NK-92 (cell line): ENCODE measurements around the gene ANKLE1.

ENCODE experiments used
- DNase-seq: peaks from one replicate; lab custom pipeline; 2025; ENCODE audit not compliant: unreplicated experiment; lab: John Stamatoyannopoulos, UW

Gene ANKLE1, protein sequence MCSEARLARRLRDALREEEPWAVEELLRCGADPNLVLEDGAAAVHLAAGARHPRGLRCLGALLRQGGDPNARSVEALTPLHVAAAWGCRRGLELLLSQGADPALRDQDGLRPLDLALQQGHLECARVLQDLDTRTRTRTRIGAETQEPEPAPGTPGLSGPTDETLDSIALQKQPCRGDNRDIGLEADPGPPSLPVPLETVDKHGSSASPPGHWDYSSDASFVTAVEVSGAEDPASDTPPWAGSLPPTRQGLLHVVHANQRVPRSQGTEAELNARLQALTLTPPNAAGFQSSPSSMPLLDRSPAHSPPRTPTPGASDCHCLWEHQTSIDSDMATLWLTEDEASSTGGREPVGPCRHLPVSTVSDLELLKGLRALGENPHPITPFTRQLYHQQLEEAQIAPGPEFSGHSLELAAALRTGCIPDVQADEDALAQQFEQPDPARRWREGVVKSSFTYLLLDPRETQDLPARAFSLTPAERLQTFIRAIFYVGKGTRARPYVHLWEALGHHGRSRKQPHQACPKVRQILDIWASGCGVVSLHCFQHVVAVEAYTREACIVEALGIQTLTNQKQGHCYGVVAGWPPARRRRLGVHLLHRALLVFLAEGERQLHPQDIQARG

DNA sequence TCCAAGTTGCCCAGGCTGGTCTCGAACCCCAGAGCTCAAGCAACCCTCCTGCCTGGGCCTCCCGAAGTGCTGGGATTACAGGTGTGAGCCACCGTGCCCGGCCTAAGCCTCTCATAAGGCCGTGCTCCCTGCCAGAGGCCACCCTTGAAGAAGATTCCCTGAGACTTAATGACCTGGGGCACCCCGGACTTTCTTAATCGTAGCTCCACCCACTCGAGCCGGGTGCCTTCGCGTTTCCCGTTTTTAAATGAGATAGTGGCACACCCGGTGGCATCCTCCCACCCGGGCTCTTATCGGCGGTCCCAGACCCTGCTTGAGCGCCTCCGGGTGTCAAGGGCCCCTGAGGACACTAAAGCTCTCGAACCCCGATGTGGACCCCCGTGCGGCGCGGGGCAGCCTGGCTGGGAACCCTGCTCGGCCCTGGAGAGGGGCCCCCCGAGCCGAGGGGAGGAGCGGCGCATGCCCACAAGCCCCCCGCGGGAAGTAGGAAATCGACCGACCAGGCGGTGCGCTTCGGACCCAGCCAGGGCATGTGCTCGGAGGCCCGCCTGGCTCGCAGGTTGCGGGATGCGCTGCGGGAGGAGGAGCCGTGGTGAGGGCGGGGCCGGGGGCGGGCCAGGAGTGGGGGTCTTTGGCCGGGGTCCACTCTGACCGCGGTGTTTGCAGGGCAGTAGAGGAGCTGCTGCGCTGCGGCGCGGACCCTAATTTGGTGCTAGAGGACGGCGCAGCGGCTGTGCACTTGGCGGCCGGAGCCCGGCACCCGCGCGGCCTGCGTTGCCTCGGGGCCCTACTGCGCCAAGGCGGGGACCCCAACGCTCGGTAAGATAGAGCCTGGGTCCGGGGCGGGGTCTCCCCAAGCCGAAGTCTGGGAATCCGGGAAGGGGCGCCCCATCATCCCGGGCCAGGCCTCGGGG, at the start of gene ANKLE1:
ANKLE1 (plus strand) TSS at position 511 of the 914 bp plus-strand sequence; CDS start at position 531, 20 bp downstream.
- no peak for DNase-seq

DNA sequence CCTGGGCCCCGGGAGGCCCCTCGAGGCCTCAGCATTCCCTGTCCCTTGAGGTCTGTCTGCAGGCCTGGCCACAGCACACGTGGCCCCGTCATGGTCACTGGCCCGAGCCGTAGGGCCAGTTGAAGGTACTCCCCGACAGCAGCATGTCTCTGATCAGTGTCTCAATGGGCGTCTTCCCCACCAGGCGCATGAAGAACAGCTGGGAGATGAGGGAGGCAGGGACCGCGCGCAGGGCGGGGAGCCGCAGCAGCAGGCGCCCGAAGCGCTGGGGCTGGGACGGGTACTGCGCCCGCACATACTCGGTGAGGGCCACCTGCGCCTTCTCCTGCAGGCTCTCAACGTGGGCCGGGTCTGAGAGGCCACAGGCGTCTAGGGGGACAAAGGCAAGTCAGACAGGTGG, 49.4 kb upstream of the ANKLE1 start:
- no peak for DNase-seq

DNA sequence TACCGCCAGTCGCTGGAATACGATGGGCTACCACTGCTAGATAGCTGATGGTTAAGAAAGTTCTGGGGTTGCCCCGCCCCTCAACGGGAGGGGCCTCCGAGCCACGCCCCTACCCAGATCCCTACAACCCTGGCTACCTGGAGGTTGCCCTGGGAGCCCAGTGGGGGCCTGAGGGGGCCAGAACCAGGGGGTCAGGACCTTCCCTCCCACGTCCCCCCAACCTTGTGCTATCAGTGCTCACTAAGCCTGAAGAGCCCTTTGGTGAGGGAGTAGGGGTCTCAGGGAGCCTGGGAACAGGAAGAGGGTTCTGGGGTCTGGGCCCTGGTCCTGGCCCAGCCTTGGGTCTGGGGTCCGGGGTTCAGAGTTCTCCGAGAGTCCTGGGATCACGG, 46.8 kb upstream of the ANKLE1 start:
- DNase-seq, result no peak

DNA sequence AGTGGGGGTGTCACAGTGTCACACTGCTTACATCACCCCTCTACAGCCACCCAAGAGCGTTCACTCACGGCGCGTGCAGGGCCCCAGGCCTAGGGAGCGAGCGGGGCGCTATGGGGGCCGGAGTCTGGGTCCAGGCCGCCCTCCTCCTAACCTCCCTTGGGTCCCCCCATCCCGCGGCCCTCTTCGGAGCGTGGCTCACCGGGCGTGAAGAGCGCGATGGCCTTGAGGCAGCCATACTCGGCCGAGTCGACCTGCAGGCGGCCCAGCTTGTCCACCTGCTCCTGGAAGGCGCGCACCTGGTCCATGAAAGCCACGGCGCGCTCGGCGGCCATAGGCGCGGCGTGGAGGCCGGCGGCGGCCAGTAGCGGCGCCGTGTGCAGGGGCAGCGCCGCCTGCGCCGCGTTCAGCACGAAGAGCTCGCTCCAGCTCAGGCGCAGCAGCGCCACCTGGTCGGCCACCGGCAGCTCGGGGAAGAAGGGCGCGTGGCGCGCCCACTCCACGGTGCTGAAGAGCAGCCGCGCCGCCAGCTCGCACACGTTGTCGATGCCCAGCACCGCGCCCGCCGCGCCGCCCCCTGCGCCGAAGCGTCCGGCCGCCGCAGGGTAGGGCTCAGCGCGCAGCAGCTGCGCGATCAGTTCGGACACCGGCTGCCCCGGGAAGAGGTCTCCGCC, 46.3 kb upstream of the ANKLE1 start:
- no peak for DNase-seq

DNA sequence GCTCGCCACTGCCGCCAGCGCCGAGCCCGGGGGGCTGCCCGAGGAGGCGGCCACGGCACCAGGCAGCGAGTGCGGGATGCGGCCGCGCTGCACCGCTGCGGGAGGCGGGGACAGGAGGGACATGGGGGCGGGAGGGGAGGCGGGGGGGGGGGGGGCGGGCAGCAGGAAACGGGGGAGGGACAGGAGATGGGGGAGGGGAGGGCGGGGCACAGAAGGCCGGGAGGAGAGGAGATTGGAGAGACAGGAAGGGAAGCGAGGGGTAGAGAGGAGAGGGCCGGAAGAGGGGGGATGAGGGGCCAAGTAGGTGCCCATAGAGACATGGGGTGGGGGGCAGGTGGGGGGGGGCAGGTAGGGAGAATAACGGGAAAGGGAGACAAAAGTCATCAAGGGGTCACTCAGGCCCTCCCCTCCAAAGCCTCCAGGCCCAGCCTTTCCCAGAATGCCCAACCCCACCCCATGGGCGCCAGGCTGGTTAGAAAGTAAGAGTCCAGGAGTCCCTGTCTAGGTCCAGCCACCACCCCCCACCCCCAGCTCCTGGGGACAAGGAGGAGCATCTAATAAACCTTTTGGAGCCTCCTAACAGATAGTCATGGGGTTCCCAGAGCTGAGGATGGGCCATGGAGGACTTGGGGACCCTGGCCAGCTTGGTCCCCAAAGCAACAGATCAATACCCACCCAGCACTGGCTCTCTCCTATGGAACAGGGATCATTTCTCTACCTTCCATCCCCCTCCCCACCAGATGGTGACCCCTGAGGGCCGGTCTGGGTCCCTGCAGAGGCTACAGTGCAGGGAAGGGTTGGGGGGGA, 45.5 kb upstream of the ANKLE1 start:
- DNase-seq, result no peak

DNA sequence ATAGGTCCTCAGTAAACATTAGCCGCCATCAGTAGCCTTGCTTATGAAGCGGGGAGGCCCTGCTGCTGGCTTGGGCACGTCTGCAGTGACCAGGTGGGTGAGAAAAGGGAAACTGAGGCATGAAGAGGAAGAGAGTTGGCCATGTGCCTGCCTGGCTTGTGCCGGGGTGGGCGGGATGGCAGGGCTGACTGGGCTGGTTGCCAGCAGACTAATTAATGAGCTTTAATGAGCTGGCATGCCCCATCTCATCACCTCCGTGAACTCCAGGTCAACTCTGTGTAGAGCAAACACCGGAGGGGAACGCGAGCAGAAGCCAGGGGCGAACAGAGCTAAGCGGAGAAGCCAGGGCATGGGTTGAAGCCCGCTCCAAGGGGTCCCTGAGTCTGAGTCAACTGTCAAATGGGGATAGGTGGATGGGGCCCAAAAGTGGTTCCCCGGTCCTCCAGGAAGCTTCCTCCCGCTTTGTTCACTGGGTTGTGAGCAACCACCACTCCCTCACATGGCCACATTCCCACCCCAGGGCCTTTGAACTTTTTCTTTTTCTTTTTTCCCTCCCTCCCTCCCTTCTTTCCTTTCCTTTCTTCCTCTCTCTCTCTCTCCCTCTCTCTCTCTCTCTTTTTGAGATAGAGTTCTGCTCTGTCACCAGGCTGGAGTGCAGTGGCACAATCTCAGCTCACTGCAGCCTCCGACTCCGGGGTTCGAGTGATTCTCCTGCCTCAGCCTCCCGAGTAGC, 44.7 kb upstream of the ANKLE1 start:
- DNase-seq, result no peak

DNA sequence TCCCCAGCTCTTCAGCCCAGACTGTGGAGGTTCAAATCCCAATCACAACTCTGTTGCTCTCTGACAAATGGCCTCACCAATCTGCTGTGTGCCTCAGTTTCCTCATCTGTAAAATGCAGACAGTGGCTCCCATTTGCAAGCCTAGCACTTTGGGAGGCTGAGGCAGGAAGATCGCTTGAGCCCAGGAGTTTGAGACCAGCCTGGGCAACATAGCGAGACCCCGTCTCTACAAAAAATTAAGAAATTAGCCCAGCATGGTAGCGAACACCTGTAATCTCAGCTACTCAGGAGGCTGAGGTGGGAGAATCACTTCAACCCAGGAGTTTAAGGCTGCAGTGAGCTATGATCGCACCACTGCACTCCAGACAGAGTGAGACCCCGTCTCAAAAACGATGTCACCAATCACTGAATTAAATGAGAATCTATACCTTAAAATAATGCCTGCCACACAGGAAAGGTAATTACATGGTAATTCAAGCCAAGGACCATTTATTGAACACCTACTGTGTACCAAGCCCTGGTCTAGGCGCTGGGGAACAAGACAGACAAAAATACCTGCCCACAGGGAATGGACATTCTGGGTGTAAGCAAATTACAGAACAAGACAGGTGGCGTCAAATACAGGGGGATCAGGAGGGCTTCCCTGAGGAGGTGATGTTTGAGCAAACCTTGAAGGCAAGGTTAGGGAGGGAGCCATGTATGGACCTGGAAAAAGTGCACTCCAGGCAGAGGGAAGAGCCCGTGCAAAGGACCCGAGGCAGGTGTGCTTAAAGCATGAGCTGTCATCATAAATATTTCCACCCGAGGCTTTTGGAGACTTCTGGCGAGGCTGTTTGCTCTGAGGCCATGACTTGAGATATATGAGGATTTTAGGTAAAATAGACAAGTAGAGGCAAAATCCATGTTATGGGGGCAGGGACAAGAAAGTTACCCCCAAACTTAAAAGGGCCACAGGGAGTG, 43.7 kb upstream of the ANKLE1 start:
- DNase-seq, result no peak

DNA sequence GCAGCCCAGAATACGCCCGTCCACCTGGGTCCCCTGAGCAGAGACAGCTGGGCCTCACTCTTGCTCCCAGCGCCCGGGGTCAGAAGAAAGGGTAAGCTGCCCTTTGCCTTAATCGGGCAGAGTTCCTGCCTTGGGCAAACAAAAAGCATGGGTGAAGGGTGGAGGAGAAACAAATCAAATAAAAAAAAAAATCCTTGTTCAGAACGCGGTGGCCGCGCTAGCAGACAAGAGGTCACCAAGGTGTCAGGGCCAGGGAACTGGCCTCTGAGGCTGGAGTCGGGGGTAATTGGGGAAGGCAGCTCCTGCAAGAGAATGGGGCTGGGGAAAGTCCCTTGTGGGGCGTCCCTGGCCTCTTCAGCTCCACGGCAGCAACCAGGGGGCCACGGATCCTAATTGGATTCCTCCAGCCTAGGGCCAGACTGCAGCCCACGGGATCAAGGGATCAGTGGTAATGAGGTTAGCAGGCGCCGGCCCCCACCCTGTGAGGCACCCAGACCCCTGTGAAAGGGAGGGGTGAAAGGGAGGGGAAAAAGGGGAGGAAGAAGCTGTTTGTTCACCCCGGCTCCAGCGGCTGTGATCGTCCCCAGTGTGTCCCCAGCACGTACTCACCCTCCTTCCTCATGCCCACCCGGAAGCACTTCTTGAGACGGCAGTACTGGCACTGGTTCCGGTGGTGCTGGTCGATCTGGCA, 41.5 kb upstream of the ANKLE1 start:
- no peak for DNase-seq

DNA sequence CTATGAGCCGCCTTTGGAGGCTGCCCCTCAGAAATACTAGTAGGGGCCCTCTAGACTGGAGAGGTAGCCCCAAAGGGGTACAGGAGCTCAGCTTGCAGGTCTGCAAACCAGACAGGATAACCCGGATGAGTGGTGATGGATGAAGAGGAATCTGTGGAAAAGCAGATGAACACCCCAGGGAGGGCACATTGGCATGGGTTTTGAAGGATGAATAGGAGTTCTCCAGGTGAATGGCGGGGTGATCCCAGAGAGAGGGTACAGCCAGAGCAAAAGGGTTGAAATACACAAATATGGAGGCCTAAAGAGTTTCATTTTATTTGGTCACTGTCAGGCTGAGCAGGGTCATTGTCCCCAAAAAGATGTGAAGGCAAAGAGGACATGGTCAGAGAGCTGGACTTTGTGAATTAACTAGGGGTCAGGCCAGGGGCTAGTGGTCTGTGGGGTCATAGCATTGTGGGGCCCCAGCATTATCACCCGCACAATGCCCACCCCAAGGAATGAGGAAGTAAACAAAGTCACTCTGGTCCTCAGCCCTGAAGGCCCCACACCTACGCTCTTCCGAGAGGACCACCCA, 40.8 kb upstream of the ANKLE1 start:
- no peak for DNase-seq

DNA sequence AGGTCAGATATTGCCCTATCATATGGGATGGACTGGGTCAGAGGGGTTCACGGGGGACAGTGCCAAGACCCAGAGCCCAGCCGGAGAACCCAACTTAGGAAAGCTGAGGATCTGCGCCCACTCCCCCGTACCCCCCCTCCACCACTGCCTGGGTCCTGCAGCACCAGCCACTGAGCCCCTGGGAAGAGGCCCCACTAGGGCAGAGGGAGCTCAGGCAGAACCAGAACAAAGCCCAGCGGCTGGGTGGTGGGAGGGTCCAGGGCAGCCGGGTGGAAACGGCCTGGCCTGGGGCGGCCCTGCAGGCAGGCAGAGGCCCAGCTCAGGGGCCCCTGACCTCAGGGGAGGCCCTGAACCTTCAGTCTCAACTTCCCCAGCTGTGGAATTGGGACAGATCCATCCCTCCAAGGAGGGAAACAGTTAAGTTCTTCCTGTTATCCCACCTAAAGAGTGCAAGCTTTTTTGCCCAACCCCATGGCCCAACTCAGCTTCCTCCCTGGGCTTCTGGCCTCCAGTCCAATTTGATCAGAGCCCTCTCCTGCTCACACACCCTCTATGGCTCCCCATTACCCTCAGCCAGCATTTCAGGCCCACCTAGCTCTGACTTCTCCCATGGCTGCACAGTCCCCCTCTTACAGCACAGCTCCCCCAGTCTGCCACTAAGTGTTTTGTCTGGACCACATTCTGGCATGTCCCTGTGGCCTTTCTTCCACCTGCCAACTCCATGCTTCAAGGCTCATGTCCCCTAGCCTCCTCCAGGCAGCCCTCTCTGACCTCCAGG, 39.1 kb upstream of the ANKLE1 start:
- no peak for DNase-seq

DNA sequence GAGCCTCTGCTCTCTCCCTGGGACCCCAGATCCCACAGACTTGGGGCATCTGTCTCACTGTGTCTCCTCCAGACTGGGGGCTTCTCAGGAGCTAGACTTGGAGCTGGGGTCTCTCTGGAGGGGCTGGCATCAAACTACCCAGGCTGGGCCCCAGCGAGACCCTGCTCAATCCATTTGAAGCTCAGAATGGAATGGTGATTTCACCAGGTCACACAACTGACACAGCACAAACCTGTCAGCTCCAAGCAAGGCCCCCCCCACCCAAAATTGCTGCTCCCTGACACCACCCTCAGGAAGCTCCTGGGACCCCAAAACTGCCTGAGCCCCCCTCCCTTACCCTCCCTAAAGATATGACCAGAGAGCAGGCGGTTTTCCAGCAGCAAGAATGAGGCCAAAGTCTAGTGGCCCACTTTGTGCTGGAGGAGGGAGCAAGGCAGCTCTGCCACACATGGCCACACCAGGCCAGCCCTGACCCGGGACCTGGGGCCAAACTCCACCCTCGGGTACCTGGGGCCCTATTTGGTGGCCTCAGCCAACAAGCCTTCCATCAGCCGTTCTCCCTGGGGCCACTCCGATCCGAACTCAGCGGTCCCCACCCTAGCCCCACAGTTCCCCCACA, 38.4 kb upstream of the ANKLE1 start:
- no peak for DNase-seq

DNA sequence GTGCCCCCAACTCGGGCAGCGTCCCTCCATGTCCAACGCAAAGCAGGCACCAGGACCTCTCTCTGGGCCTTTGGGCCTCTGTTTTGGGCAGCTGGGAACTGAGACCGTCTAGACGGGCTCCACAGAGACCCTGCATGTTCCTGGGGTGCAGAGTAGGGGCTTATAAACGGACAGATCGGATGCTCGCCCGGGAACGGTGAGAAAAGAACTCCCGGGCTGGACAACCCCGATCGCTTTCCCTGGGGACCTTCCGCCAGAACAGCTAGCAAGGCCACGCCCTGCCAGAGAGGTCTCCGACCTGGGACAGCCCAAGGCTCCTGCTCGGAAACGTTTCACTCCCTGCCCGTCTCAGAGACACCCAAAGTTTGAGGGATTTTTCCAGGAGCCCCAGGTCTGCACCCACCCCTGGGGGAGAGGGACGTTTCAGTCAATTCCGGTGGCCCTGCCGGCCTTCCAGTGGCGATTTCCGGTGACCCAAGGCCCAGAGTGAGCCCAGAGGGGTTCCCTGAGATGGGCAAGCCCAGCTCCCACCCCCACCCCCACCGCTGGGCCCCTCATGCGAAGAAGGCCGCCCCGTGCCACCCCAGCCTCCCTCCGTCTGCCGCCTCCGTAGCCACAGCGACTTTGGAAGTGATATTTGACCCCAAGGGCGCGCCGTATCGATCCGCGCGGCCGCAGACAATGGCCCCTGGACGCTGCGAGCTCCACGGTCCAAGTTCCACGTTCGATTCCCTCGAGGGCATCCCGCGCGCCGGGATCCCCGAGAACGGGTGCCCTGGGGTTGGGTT, 37.7 kb upstream of the ANKLE1 start:
- no peak for DNase-seq

DNA sequence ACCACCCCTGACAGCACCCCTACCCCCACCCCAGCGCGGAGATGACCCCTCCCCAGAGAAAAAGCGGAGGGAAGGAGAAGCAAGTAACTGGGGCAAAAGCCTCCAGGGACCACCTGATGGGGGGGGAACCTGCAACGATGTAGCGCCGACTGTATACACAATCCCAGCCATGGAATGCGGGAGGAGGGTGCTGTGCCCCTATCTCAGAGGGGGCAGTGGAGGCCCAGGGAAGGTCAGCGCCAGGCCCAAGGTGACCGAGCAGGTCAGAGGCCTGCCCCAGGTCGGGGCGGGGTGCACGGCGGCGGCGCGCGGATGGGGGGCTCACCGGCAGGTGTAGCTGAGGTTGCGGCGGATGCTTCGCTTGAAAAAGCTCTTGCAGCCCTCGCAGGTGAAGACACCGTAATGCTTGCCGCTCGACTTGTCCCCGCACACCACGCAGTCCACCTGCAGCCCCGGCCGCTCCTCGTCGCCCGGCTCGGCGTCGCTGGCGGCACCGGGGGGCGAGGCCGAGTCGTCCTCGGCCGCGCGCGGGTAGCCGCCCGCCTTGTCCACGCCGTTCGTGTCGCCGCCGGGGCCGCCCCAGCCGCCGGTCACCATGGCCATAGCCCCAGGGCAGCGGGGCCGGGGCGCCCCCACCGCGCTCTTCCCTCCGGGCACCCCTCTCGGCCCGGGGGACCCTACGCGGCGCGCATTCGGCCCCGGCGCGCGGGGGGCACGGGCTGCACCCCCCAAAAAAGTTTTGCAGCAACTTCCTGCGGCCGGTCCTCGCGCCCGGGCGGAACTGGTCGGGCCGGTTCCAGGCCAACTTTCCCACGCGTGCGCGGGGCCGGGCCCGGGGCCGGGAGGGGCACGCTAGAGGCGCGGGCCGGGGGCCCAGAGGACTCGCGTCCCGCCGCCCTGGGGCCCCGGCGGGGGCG, 36.8 kb upstream of the ANKLE1 start:
- no peak for DNase-seq

DNA sequence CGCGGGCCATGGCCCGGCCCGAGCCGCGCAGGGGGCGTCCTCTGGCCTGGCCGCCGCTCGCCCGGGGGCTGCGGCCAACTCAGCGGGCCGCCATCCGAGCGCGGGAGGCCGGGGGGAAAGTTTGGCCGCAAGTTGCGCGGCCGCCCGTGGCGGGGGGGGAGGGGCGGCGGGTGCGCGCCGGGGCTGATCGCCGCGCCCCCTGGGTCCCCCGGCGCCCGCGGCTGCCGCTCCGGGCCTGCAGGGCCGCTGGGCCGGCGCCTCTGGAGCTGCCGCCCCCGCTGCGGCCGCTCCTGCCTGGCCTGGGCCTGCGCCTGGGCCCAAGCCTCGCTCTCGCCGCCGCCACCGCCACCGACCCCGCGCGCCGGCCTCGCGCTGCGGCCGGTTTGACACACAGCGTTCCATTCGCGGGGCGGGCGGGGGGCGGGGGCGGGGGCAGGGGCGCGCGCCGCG, 36.1 kb upstream of the ANKLE1 start, which contains the start of gene NR2F6:
NR2F6 (minus strand) TSS at position 385 of the 450 bp plus-strand sequence. CDS start 699 bp downstream, outside the sequence.
- DNase-seq, result no peak
